Fibroblast of skin of abdomen (primary cell): Measurements from ENCODE around the gene FCGR3B. TPM values are rescaled to one million over a fixed set of nuclear protein-coding genes. Genes with fewer than 3 reads are reported as not detected.
"Not testable (repeated sequence)": the region's sequence is repeated elsewhere in the genome, so short reads cannot be mapped to it uniquely, and the experiment has no call there.

Source experiments
- DNase-seq: peaks from one replicate; pipeline ENCODE4 v3.0.0-alpha.2; 2013
- polyA plus RNA-seq, 2 experiments: library from polyadenylated mRNA; unstranded; fragments of 120-200 nt; gene quantifications; one replicate each; pipeline ENCODE4 v1.2.1, GENCODE V29; 2013; ENCODE audit not compliant: insufficient read length in 2 of 2

Gene FCGR3B
- not detected for polyA plus RNA-seq (2013, experiment 1 of 2; ENCODE audit: insufficient read length)
- not detected for polyA plus RNA-seq (2013, experiment 2 of 2; ENCODE audit: insufficient read length)

GRCh38 chr1:161631076-161631475 lies at the start of gene FCGR3B:
Gene FCGR3B (minus strand): TSS chr1:161631176. CDS start chr1:161631094, 82 bp downstream.
- DNase-seq, result no peak

- DNase-seq, result no peak
Measured at GRCh38 chr1:161678500-161678899, 47.5 kb upstream of the FCGR3B start.

GRCh38 chr1:161676958-161677689 lies 46.1 kb upstream of the FCGR3B start:
- DNase-seq, result no peak

- DNase-seq, result no peak
Measured at GRCh38 chr1:161676441-161676840, 45.5 kb upstream of the FCGR3B start.

- not testable (repeated sequence) for DNase-seq
Measured at GRCh38 chr1:161674908-161675307, 43.9 kb upstream of the FCGR3B start.

- not testable (repeated sequence) for DNase-seq
Measured at GRCh38 chr1:161674447-161674846, 43.5 kb upstream of the FCGR3B start.

- DNase-seq, result peak; percentile 9
Measured at GRCh38 chr1:161673437-161673836, 42.5 kb upstream of the FCGR3B start.

GRCh38 chr1:161671045-161672020 lies 40.4 kb upstream of the FCGR3B start:
- DNase-seq, result peak; percentile 6

GRCh38 chr1:161664689-161665088 lies 33.7 kb upstream of the FCGR3B start:
- DNase-seq, result not testable (repeated sequence)

GRCh38 chr1:161663569-161663968 lies 32.6 kb upstream of the FCGR3B start:
- DNase-seq, result not testable (repeated sequence)

GRCh38 chr1:161662684-161663339 lies 31.8 kb upstream of the FCGR3B start, which contains the start of gene FCGR2B:
Gene FCGR2B (plus strand): TSS chr1:161663143. CDS start chr1:161663242, 99 bp downstream.
- not testable (repeated sequence) for DNase-seq

- not testable (repeated sequence) for DNase-seq
Measured at GRCh38 chr1:161661660-161662311, 30.8 kb upstream of the FCGR3B start.

- DNase-seq, result not testable (repeated sequence)
Measured at GRCh38 chr1:161658524-161658923, 27.5 kb upstream of the FCGR3B start.

GRCh38 chr1:161653971-161654370 lies 23.0 kb upstream of the FCGR3B start:
- DNase-seq, result not testable (repeated sequence)

GRCh38 chr1:161653541-161653940 lies 22.6 kb upstream of the FCGR3B start:
- DNase-seq, result not testable (repeated sequence)

- peak; percentile 51 for DNase-seq
Measured at GRCh38 chr1:161647507-161648360, 16.8 kb upstream of the FCGR3B start.

- not testable (repeated sequence) for DNase-seq
Measured at GRCh38 chr1:161644855-161645254, 13.9 kb upstream of the FCGR3B start.

- DNase-seq, result not testable (repeated sequence)
Measured at GRCh38 chr1:161643481-161644208, 12.7 kb upstream of the FCGR3B start.

- not testable (repeated sequence) for DNase-seq
Measured at GRCh38 chr1:161642697-161643096, 11.7 kb upstream of the FCGR3B start.

- not testable (repeated sequence) for DNase-seq
Measured at GRCh38 chr1:161639203-161639602, 8.2 kb upstream of the FCGR3B start.
